Tibial nerve (tissue), 4 donors: ENCODE results near the gene RBM38.

ENCODE experiments used
- CTCF ChIP-seq, 5 experiments: fragments of 200-600 bp in 3 of 5; fragments of 450-650 bp in 2 of 5; sonication (generic) in 3 of 5; IDR thresholded peaks; one replicate each; pipeline ENCODE4 v1.5.1; 2016 to 2019; ENCODE audit warnings: antibody characterized with exemption in 5 of 5, mild to moderate bottlenecking in 3 of 5, moderate library complexity in 2 of 5
- EP300 ChIP-seq, 2 donors: sonication (generic); formaldehyde crosslinking; IDR thresholded peaks; one replicate each; pipeline ENCODE4 v1.6.1; 2017; ENCODE audit warnings: antibody characterized with exemption in 2 of 2, mild to moderate bottlenecking in 1 of 2
- POLR2A ChIP-seq, 2 donors: fragments of 450-650 bp; IDR thresholded peaks; one replicate each; pipeline ENCODE4 v1.6.1; 2017; ENCODE audit warnings: antibody characterized with exemption in 2 of 2, mild to moderate bottlenecking in 2 of 2, moderate library complexity in 2 of 2

DNA sequence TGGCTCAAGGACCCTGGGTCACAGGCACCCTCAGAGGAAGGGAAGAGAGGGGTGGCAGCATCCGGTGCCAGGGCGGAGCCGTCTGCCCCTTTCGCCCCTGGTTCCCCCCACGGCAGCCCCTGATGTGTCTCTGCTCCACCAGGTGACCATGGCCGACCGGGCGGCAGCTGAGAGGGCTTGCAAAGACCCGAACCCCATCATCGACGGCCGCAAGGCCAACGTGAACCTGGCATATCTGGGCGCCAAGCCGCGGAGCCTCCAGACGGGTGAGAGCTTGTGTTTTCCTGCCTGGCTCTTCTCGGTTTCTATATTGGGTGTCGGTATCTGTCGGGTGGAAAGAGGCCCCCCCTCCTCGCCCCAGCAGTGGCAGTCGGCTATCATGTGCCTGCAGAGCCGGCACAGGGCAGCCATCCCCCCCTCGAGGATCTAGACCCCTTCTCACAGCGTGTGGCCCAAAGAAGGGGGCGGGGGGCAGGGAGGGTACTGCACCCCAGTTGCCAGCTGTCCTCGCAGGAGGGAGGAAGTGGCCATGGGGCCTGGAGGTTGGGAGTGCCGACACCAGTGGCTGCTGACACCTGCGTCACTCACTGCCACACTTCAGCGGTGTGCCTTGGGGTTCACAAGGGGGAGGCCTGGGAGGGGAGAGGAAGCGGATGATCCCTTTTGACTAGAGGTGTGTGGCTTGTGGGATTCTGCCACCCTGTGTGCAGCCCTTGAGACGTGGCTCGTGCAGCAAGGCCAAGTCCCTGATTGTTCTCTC is 1.5 kb downstream of the RBM38 start:
- TF ChIP-seq CTCF (IDR thresholded peaks at IDR 0.05) (no peak), POLR2A (IDR thresholded peaks at IDR 0.05) (no peak), EP300 (IDR thresholded peaks at IDR 0.05) (no peak)
